ENCODE results near the gene PIK3IP1.

GRCh38 chr22:31259798-31260473 is 32.4 kb downstream of the PIK3IP1 start:
- TF ChIP-seq, protein P1, sequence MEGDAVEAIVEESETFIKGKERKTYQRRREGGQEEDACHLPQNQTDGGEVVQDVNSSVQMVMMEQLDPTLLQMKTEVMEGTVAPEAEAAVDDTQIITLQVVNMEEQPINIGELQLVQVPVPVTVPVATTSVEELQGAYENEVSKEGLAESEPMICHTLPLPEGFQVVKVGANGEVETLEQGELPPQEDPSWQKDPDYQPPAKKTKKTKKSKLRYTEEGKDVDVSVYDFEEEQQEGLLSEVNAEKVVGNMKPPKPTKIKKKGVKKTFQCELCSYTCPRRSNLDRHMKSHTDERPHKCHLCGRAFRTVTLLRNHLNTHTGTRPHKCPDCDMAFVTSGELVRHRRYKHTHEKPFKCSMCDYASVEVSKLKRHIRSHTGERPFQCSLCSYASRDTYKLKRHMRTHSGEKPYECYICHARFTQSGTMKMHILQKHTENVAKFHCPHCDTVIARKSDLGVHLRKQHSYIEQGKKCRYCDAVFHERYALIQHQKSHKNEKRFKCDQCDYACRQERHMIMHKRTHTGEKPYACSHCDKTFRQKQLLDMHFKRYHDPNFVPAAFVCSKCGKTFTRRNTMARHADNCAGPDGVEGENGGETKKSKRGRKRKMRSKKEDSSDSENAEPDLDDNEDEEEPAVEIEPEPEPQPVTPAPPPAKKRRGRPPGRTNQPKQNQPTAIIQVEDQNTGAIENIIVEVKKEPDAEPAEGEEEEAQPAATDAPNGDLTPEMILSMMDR (conservative IDR thresholded peaks at IDR 0.05; ENCODE audit: low read length) = no peak
- no peak for TF ChIP-seq EZH2phosphoT487 (IDR thresholded peaks at IDR 0.05; ENCODE audit: borderline replicate concordance)
